GM19455 (cell line): ENCODE results near the gene PCCB.
A peak's percentile ranks its signal among the peaks of the same experiment; 100 is the strongest.
"Not testable (repeated sequence)": the region's sequence is repeated elsewhere in the genome, so short reads cannot be mapped to it uniquely, and the experiment has no call there.

Experiments used
- ATAC-seq: cut with Tn5 transposase; IDR thresholded peaks from one replicate; pipeline ENCODE4 v1.9.1; 2021; ENCODE audit not compliant: unreplicated experiment

PCCB gene

DNA sequence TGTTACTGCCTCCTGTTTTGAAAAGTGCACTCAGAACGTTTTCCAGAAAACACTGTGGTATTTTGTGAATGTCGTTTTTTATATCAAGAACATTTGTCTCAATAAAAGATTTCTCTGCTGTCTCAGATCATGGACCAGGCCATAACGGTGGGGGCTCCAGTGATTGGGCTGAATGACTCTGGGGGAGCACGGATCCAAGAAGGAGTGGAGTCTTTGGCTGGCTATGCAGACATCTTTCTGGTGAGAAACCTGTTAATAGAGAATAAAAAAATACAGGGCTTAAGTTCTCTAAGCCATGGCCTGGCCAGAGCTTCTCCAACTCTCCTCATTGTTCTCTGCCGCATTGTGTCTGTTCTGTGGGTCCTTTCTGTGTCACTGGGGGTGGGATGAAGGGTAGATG, 11.7 kb downstream of the PCCB start:
- no peak for ATAC-seq

GRCh38 chr3:136262559-136262958, 12.4 kb downstream of the PCCB start:
- no peak for ATAC-seq

DNA sequence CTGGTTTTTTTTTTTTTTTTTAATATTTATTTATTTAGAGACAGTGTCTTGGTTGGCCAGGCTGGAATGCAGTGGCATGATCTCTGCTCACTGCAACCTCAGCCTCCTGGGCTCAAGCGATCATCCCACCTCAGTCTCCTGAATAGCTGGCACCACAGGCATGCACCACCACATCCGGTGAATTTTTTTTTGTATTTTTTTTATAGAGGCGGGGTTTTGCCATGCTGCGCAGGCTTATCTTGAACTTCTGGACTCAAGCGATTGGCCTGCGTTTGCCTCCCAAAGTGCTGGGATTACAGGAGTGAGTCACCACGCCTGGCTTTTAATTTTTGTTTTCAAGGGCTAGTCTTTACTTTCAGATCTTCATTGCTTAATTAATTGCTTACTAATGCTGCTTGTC, 13.1 kb downstream of the PCCB start:
- no peak for ATAC-seq

- not testable (repeated sequence) for ATAC-seq
These were observed 16.5 kb downstream of the PCCB start for GRCh38 chr3:136266468-136267125.

DNA sequence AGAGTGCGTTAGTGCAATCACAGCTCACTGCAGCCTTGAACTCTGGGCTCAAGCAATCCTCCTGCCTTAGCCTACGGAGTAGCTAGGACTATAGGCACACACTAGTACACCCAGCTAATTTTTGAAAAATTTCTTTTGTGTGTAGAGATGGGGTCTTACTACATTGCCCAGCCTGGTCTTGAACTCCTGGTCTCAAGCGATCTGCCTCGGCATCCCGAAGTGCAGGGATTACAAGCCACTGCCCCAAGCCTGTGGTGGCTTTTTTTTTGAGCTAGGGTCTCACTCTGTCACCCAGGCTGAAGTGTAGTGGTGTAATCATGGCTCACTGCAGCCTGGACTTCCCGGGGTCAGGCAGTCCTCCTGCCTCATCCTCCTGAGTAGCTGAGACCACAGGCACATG, 17.1 kb downstream of the PCCB start:
- no peak for ATAC-seq

DNA sequence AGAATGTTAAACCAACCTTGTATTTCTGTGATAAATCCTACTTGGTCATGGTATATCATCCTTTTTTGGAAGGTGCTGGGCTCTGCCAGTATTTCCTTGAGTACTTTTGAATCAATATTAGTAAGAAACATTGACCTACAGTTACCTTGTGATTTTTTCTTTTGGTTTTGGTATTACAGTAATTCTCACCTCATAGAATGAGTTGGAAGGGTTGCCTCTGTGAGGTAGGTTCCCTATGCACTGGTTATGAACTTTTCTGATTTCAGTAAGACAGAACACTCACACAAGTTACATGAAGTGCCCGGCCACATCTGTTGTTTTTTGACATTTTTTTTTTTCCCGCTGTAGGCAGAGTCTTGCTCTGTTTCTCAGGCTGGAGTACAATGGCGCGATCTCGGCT, 20.0 kb downstream of the PCCB start:
- ATAC-seq = peak; percentile 78

DNA sequence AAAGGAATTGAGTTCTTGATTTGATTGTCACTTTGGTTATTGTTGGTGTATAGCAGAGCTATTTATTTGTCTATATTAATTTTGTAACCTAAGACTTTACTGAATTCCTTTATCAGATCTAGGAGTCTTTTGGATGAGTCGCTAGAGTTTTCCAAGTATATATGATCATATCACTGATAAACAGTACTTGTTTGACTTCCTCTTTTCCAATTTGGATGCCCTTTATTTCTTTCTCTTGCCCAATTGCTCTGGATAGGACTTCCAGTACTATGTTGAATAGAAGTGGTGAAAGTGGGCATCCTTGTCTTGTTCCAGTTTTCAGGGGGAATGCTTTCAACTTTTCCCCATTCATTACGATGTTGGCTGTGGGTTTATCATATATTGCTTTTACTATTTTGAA, 21.5 kb downstream of the PCCB start:
- ATAC-seq = not testable (repeated sequence)

GRCh38 chr3:136276049-136276755, 26.1 kb downstream of the PCCB start:
- no peak for ATAC-seq

- ATAC-seq = no peak
These were observed 27.0 kb downstream of the PCCB start for GRCh38 chr3:136277115-136277514.

GRCh38 chr3:136277634-136278033, 27.5 kb downstream of the PCCB start:
- ATAC-seq = no peak

- ATAC-seq = no peak
These were observed 29.0 kb downstream of the PCCB start for GRCh38 chr3:136279092-136279491.

- no peak for ATAC-seq
These were observed 30.8 kb downstream of the PCCB start for GRCh38 chr3:136280961-136281360.

GRCh38 chr3:136281966-136282520, 31.9 kb downstream of the PCCB start:
- ATAC-seq = no peak

DNA sequence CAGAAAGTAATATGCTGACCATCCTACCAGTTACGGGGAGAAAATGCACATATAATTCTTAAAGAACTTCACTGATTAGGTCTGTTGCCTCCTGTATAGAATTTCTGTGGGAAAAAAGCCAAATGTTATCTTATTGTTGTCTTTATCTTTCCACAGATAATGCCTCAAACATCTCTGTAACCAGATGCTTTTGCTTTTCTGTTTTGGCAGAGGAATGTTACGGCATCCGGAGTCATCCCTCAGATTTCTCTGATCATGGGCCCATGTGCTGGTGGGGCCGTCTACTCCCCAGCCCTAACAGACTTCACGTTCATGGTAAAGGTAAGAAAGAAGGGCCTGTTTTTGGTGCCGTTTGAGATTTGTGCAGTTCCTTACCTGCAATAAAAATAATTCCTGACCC, 33.5 kb downstream of the PCCB start:
- ATAC-seq = no peak

DNA sequence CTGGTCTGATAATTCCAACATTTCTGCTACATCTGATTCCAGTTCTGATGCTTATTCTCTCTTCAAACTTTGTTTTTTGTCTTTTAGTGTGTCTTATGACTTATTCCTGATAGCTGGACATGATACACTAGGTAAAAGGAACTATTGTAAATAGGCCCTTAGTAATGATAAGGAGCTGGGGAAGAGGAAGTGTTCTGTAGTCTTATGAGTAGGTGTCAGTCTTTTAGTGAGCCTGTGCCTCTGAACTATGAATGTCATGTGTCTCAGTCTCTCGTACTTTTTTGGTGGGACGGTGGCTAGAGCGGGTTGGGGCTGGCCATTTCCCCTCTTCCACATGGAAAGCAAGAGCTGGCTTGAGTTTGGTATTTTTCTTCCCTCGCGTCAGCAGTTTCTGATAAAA, 41.2 kb downstream of the PCCB start:
- ATAC-seq = no peak

- no peak for ATAC-seq
These were observed 42.4 kb downstream of the PCCB start for GRCh38 chr3:136292500-136292899.

GRCh38 chr3:136293279-136293678, 43.1 kb downstream of the PCCB start:
- no peak for ATAC-seq

DNA sequence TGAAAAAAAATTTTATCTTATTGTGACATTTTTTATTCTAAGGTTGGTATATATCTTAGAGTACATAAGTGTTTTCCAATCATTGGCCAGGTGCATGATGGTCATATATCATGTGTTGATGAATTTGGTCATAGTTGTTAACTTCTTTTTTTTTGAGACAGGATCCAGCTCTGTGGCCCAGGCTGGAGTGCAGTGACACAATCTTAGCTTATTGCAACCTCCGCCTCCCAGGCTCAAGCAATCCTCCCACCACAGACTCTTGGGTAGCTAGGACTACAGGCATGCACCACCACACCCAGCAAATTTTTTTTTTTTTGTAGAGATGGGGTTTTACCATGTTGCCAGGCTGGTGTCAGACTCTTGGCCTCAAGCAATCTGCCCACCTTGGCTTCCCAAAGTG, 44.0 kb downstream of the PCCB start:
- ATAC-seq = no peak

DNA sequence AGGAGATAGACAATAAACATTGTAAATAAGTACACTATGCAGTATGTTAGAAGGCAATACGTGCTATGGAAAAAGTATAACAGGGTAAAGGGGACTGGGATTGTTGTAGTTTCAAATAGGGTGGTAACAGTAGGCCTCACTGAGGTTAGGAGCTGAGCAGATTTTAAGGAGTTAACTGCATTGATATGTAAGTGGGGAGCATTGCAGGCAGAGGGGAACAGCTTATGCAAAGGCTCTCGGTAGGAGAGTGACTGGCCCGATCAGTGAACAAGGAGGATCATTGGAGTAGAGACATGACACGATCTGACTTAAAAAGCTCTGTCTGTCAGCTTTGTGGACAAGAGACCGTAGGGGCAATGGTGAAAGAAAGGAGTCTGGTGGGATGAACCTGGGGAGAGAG, 46.8 kb downstream of the PCCB start:
- ATAC-seq = no peak

DNA sequence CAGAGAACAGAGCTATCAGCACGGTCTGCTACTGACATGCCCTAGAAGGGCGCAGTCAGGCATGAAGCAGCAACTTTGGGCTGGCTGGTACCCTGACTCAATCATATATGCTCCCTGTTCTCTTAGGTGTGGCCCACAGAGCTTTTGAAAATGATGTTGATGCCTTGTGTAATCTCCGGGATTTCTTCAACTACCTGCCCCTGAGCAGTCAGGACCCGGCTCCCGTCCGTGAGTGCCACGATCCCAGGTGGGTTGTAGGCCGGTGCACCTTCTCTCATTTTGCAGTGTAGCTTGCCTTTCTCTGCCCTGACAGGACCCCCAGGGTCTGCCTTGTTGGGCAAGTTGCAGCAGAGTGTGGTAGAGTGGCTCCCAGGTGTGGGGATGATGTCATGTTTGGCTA, 47.7 kb downstream of the PCCB start:
- no peak for ATAC-seq

- no peak for ATAC-seq
These were observed 50.3 kb downstream of the PCCB start for GRCh38 chr3:136300444-136300843.

GRCh38 chr3:136305879-136306278, 55.7 kb downstream of the PCCB start:
- no peak for ATAC-seq

DNA sequence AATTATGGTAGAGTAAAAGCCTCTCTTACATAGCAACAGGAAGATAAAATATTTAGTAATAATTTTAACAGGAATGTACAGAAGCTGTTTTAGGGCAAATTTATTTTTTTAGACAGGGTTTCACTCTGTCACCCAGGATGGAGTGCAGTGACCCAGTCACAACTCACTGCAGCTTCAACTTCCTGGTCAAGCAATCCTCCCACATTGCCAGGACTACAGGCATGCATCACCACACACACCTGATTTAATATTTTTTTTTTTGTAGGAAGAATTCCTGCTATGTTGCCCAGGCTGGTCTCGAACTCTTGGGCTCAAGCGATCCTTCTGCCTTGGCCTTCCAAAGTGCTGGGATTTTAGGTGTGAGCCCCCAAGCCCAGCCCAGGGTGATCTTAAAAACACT, 61.1 kb downstream of the PCCB start:
- no peak for ATAC-seq
